Nephron (organoid): Measurements from ENCODE around the gene PIAS4.
A peak's percentile ranks its signal among the peaks of the same experiment; 100 is the strongest.

Experiments used
- H3K27ac Mint-ChIP-seq, 3 experiments: 2 replicates each; pipeline ENCODE4 v1.8.0; 2020; ENCODE audit warnings: mixed read lengths in 3 of 3, mild to moderate bottlenecking in 2 of 3, moderate library complexity in 1 of 3
- H3K27me3 Mint-ChIP-seq: 2 replicates; pipeline ENCODE4 v1.8.0; 2021; ENCODE audit warnings: low read depth, mild to moderate bottlenecking, moderate library complexity, mixed read lengths
- H3K36me3 Mint-ChIP-seq: 2 replicates; pipeline ENCODE4 v1.8.0; 2020; ENCODE audit warnings: low read depth, mixed read lengths
- H3K4me1 Mint-ChIP-seq: 2 replicates; pipeline ENCODE4 v1.8.0; 2020; ENCODE audit warnings: mixed read lengths
- H3K4me3 Mint-ChIP-seq, 3 experiments: 2 replicates each; pipeline ENCODE4 v1.8.0; 2020; ENCODE audit warnings: mild to moderate bottlenecking in 3 of 3, mixed read lengths in 3 of 3, moderate library complexity in 2 of 3
- H3K9me3 Mint-ChIP-seq: 2 replicates; pipeline ENCODE4 v1.8.0; 2020; ENCODE audit warnings: mixed read lengths
- CTCF ChIP-seq, 3 experiments: fragments of 200-600 bp; sonication (generic); IDR thresholded peaks; one replicate each; pipeline ENCODE4 v1.5.0; 2021; ENCODE audit warnings: antibody characterized with exemption in 3 of 3; ENCODE audit not compliant: unreplicated experiment in 3 of 3

PIAS4 gene

GRCh38 chr19:3984584-3984907 is 23.0 kb upstream of the PIAS4 start:
- Mint-ChIP-seq H3K4me1 (peaks cover 41% of the 10 kb centered on the region), H3K27ac (peak overlapping the region; percentile 92 to 97 (median 93)), H3K36me3 (peaks cover 39% of the 10 kb centered on the region), H3K27me3 (peaks cover 4% of the 10 kb centered on the region), H3K9me3 (no peaks in the 10 kb centered on the region), H3K4me3 (peak overlapping the region; percentile 99 to 100 (median 99))
- TF ChIP-seq CTCF (IDR thresholded peaks at IDR 0.05; ENCODE audit: unreplicated experiment in 3 of 3), result no peak

GRCh38 chr19:3984908-3985642 is 22.5 kb upstream of the PIAS4 start, which contains the start of gene EEF2:
Gene EEF2, minus strand, starts transcription at chr19:3985463. Its CDS starts 83 bp downstream, at chr19:3985380.
- peaks cover 4% of the 10 kb centered on the region for H3K27me3 Mint-ChIP-seq
- H3K27ac Mint-ChIP-seq, result peak within 1 kb of the TSS; percentile 92 to 97 (median 93)
- H3K36me3 Mint-ChIP-seq, result peaks cover 35% of the 10 kb centered on the region
- no peak for TF ChIP-seq CTCF (IDR thresholded peaks at IDR 0.05; ENCODE audit: unreplicated experiment in 3 of 3)
- H3K4me1 Mint-ChIP-seq, result peaks cover 43% of the 10 kb centered on the region
- H3K9me3 Mint-ChIP-seq, result no peaks in the 10 kb centered on the region
- peak within 1 kb of the TSS; percentile 99 to 100 (median 99) for H3K4me3 Mint-ChIP-seq

- no peak for TF ChIP-seq CTCF (IDR thresholded peaks at IDR 0.05; ENCODE audit: unreplicated experiment in 3 of 3)
- no peaks in the 10 kb centered on the region for H3K9me3 Mint-ChIP-seq
- peaks cover 46% of the 10 kb centered on the region for H3K4me1 Mint-ChIP-seq
- H3K4me3 Mint-ChIP-seq, result peak overlapping the region; percentile 99 to 100 (median 99)
- peak overlapping the region; percentile 92 to 97 (median 93) for H3K27ac Mint-ChIP-seq
- H3K27me3 Mint-ChIP-seq, result peaks cover 4% of the 10 kb centered on the region
- peaks cover 35% of the 10 kb centered on the region for H3K36me3 Mint-ChIP-seq
Measured at GRCh38 chr19:3985643-3986259, 21.8 kb upstream of the PIAS4 start.

GRCh38 chr19:3986260-3987041 is 21.1 kb upstream of the PIAS4 start:
- Mint-ChIP-seq H3K4me1 (peaks cover 46% of the 10 kb centered on the region), H3K27me3 (peaks cover 4% of the 10 kb centered on the region), H3K4me3 (peak overlapping the region; percentile 99 to 100 (median 99)), H3K36me3 (peaks cover 31% of the 10 kb centered on the region), H3K27ac (peak overlapping the region; percentile 24 to 97 (median 92)), H3K9me3 (no peaks in the 10 kb centered on the region)
- TF ChIP-seq CTCF (IDR thresholded peaks at IDR 0.05; ENCODE audit: unreplicated experiment in 3 of 3), result peak; percentile 59 to 64 (median 63)

- peak overlapping the region in 1 of 3 experiments; percentile 23 for H3K27ac Mint-ChIP-seq
- no peaks in the 10 kb centered on the region for H3K9me3 Mint-ChIP-seq
- H3K27me3 Mint-ChIP-seq, result peaks cover 4% of the 10 kb centered on the region
- peak overlapping the region; percentile 61 to 69 (median 69) for H3K4me3 Mint-ChIP-seq
- TF ChIP-seq CTCF (IDR thresholded peaks at IDR 0.05; ENCODE audit: unreplicated experiment in 3 of 3), result peak; percentile 89 to 90 (median 90)
- H3K4me1 Mint-ChIP-seq, result peaks cover 43% of the 10 kb centered on the region
- H3K36me3 Mint-ChIP-seq, result peaks cover 20% of the 10 kb centered on the region
Measured at GRCh38 chr19:3987619-3988371, 19.7 kb upstream of the PIAS4 start.
